Kidney (tissue), 14 donors: ENCODE results near the gene TTC33. TPM values are rescaled to one million over a fixed set of nuclear protein-coding genes. Genes with fewer than 3 reads are reported as not detected.

Experiments
- DNase-seq, 5 donors: peaks; one replicate each; pipeline ENCODE4 v3.0.0-alpha.2; 2013 to 2020
- FAIRE-seq: peaks from 2 replicates; lab custom pipeline; 2012; peaks lifted over from hg19 to GRCh38; lab: Jason Lieb, UNC
- H3K27ac ChIP-seq, 2 donors: one replicate each; pipeline ENCODE4 v1.7.0; 2013; ENCODE audit warnings: low read depth in 2 of 2, low read length in 2 of 2, inconsistent platforms in 1 of 2
- H3K27me3 ChIP-seq: one replicate; pipeline ENCODE4 v1.7.1; 2013; ENCODE audit warnings: low read length, inconsistent platforms; ENCODE audit not compliant: control insufficient read depth, insufficient read depth
- H3K36me3 ChIP-seq, 3 donors: one replicate each; pipeline versions ENCODE4 v1.7.0 to v1.7.1; 2013; ENCODE audit warnings: low read length in 3 of 3, control low read depth in 1 of 3, inconsistent platforms in 1 of 3; ENCODE audit not compliant: insufficient read depth in 3 of 3, control insufficient read depth in 2 of 3
- H3K4me1 ChIP-seq, 3 donors: one replicate each; pipeline versions ENCODE4 v1.7.0 to v1.7.1; 2013; ENCODE audit warnings: low read length in 3 of 3, inconsistent platforms in 1 of 3, low read depth in 1 of 3; ENCODE audit not compliant: control insufficient read depth in 2 of 3, insufficient read depth in 2 of 3
- H3K4me3 ChIP-seq, 3 donors: one replicate each; pipeline versions ENCODE4 v1.7.0 to v1.8.1; 2013; ENCODE audit warnings: low read length in 3 of 3, control low read depth in 1 of 3, inconsistent platforms in 1 of 3
- H3K9ac ChIP-seq, 3 donors: one replicate each; pipeline versions ENCODE4 v1.7.0 to v1.7.1; 2013; ENCODE audit warnings: low read length in 3 of 3, control low read depth in 1 of 3, inconsistent platforms in 1 of 3
- H3K9me3 ChIP-seq, 3 donors: one replicate each; pipeline versions ENCODE4 v1.7.0 to v1.7.1; 2013; ENCODE audit warnings: low read length in 3 of 3, control low read depth in 1 of 3, inconsistent platforms in 1 of 3; ENCODE audit not compliant: control insufficient read depth in 2 of 3, insufficient read depth in 1 of 3
- CTCF ChIP-seq: IDR thresholded peaks from 3 replicates; pipeline ENCODE4 v1.5.1; 2012; ENCODE audit warnings: mild to moderate bottlenecking, moderate library complexity, borderline replicate concordance; ENCODE audit not compliant: insufficient read depth; ENCODE audit errors: extremely low read depth
- intact Hi-C: fragments of 100-400 bp; cut with DNase I; formaldehyde crosslinking; loops from one replicate; pipeline ENCODE4 v1.11.1; 2022
- polyA plus RNA-seq: library from polyadenylated mRNA; stranded (reverse); fragments of 350-450 nt; fragmentation: Illumina TruSeq; extraction: RNeasy Lipid Tissue Mini Kit (QIAGEN cat#74804); gene quantifications from one replicate; pipeline ENCODE4 v1.2.3, GENCODE V29; 2014; ENCODE audit warnings: low read depth, low replicate concordance; ENCODE audit not compliant: insufficient read depth
- total RNA-seq: library from RNA; stranded (reverse); fragmentation: NEBNext Ultra II Directional; extraction: Animal tissue kit (Norgen Biotek cat#: 25700); gene quantifications from one replicate; pipeline ENCODE4 v1.2.1, GENCODE V29; 2021
- donor health status: control.
- donor health status: control.
- donor health status: control.
- donor health status: control.
- donor health status: control.
- donor health status: DM: yes; HTN: yes; CAD: no.
- donor health status: Normal renal cell carcinoma (clear cell type).

TTC33 gene
- total and polyA plus RNA-seq, 2 donors from 2014 or later = 7.1 to 20.1 TPM

- intact Hi-C loops = no loop called here
Observed at GRCh38 chr5:40499518-40500273, 256.1 kb downstream of the TTC33 start.

GRCh38 chr5:40499007-40499406 lies 256.8 kb downstream of the TTC33 start:
- DNase-seq (no peak), FAIRE-seq (no peak)
- H3K9me3 ChIP-seq = no peaks in the 10 kb centered on the region
- intact Hi-C loops = no loop called here
- H3K9ac ChIP-seq = no peak overlapping the region
- no peaks in the 10 kb centered on the region for H3K4me1 ChIP-seq
- H3K27me3 ChIP-seq = no peaks in the 10 kb centered on the region
- H3K36me3 ChIP-seq = no peaks in the 10 kb centered on the region
- H3K4me3 ChIP-seq = no peak overlapping the region
- H3K27ac ChIP-seq = no peak overlapping the region
- TF ChIP-seq CTCF = no peak

More at GRCh38 chr5:40499518-40500273, 256.1 kb downstream of the TTC33 start:
- no peak for DNase-seq
- no peaks in the 10 kb centered on the region for H3K4me1 ChIP-seq
- H3K4me3 ChIP-seq = no peak overlapping the region
- no peak for TF ChIP-seq CTCF
- no peak overlapping the region for H3K27ac ChIP-seq
- H3K9ac ChIP-seq = no peak overlapping the region
- no peak for FAIRE-seq
- H3K9me3 ChIP-seq = no peaks in the 10 kb centered on the region
- H3K27me3 ChIP-seq = no peaks in the 10 kb centered on the region
- H3K36me3 ChIP-seq = no peaks in the 10 kb centered on the region

GRCh38 chr5:40497573-40497972 lies 258.2 kb downstream of the TTC33 start:
- no peaks in the 10 kb centered on the region for H3K27me3 ChIP-seq
- no peaks in the 10 kb centered on the region for H3K36me3 ChIP-seq
- DNase-seq (no peak), FAIRE-seq (no peak)
- no peak for TF ChIP-seq CTCF
- intact Hi-C loops = no loop called here
- no peaks in the 10 kb centered on the region for H3K9me3 ChIP-seq
- H3K27ac ChIP-seq = no peak overlapping the region
- H3K4me1 ChIP-seq = no peaks in the 10 kb centered on the region
- no peak overlapping the region for H3K4me3 ChIP-seq
- no peak overlapping the region for H3K9ac ChIP-seq

- H3K9ac ChIP-seq = no peak overlapping the region
- H3K36me3 ChIP-seq = no peaks in the 10 kb centered on the region
- FAIRE-seq (no peak), DNase-seq (no peak)
- no peak overlapping the region for H3K27ac ChIP-seq
- intact Hi-C loops = no loop called here
- H3K27me3 ChIP-seq = no peaks in the 10 kb centered on the region
- no peaks in the 10 kb centered on the region for H3K4me1 ChIP-seq
- no peak for TF ChIP-seq CTCF
- H3K9me3 ChIP-seq = no peaks in the 10 kb centered on the region
- no peak overlapping the region for H3K4me3 ChIP-seq
Observed at GRCh38 chr5:40495237-40495635, 260.5 kb downstream of the TTC33 start.
